MM.1S (cell line): ENCODE results near the gene SRSF2.

Experiments
- CTCF ChIP-seq: fragments of 300-600 bp; sonication (generic); IDR thresholded peaks from 2 replicates; pipeline ENCODE4 v1.5.1; 2016; ENCODE audit warnings: antibody characterized with exemption, low read length, mixed read lengths
- EZH2 ChIP-seq: fragments of 300-600 bp; sonication (generic); optimal IDR thresholded peaks from 2 replicates; pipeline ENCODE3; 2017; ENCODE audit warnings: low read depth, mild to moderate bottlenecking, antibody characterized with exemption, low read length, mixed read lengths

DNA sequence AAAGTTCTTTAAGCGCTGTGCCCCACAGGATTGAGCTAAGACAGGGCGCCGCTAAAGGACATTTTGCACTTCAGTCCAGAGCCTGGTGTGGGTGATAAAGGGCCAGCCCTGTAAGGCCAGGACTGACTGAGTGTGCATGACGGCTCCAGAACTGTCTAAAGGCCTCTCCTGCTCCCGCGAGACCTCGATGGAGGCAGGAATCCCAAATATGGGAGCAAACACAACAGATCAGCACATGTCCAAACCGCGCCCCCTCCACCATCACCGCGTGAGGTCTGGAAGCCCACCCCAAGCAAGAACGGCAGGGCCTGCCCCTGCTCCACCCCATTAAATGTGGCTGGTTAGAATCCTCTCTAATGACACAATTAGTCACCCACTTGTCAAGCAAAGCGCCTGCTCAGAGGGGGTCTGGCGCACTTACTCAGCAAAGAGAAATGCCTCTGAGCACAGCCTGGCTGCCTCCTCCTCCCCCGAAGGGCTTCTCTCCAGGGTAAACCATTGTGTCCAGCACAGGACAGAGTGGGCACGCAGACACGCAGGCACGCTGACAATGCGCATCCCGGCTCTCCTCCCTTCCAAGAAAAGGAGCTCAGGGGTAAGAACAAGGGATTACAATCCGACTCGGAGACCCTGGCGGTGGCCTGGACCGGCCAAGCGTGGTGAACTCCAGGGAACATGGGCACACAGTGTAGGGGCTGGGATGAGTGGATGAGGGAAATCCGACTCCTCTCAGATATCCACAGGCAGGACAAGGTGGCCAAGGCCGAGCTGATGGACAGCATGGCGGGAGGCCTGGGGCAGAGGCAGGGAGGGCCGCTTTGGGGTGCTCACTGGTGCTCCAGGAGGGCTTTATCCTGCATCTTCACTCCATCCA lies 27.8 kb downstream of the SRSF2 start:
- no peak for TF ChIP-seq EZH2
- TF ChIP-seq CTCF = no peak
